ENCODE data around the gene ANO2.

The ANO2 gene

GRCh38 chr12:5739917-5740316 is 205.1 kb downstream of the ANO2 start:
- WGBS, 2 experiments, result 69 to 82% methylated on average over 4 to 5 of the region's 5 CpGs
- Histone ChIP-seq H3K4me1 (ENCODE audit: control insufficient read depth, insufficient read depth, low read length) (no peaks in the 10 kb centered on the region), H3K27me3 (ENCODE audit: control insufficient read depth, insufficient read depth, low read length, poor library complexity, severe bottlenecking) (no peaks in the 10 kb centered on the region), H3K27ac (ENCODE audit: insufficient read depth, low read depth, low read length, poor library complexity, severe bottlenecking) (no peak overlapping the region), H3K4me3 (ENCODE audit: insufficient read depth, low read depth, low read length) (no peak overlapping the region), H3K36me3 (ENCODE audit: control insufficient read depth, insufficient read depth, low read length) (no peaks in the 10 kb centered on the region), H3K9me3 (ENCODE audit: control insufficient read depth, low read length) (no peaks in the 10 kb centered on the region)

DNA sequence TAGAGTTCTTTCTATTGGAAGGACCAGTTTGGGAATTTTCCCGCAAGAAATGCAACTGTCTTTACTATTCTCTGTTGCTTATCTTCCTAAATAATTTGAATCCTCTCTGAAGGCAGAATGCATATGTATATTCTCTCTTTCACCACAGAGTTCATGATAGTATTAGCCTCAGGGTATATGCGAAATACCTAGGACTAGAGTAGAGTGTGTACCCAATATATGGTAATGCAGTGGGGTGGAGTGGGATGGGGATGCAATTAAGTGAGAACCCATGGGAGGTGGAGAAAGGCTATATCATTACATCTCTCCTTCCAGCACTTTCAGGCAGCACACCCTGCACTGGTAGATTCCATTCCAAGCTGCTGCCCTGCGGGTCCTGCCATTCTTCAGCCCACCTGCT is 207.3 kb downstream of the ANO2 start:
- Histone ChIP-seq H3K9me3 (ENCODE audit: control insufficient read depth, low read length) (no peaks in the 10 kb centered on the region), H3K27ac (ENCODE audit: insufficient read depth, low read depth, low read length, poor library complexity, severe bottlenecking) (no peak overlapping the region), H3K36me3 (ENCODE audit: control insufficient read depth, insufficient read depth, low read length) (no peaks in the 10 kb centered on the region), H3K4me1 (ENCODE audit: control insufficient read depth, insufficient read depth, low read length) (no peaks in the 10 kb centered on the region), H3K4me3 (ENCODE audit: insufficient read depth, low read depth, low read length) (no peak overlapping the region), H3K27me3 (ENCODE audit: control insufficient read depth, insufficient read depth, low read length, poor library complexity, severe bottlenecking) (no peaks in the 10 kb centered on the region)
- WGBS, 2 experiments, result 92 to 98% methylated on average over 3 of the region's 3 CpGs

GRCh38 chr12:5736527-5736926 is 208.5 kb downstream of the ANO2 start:
- Histone ChIP-seq H3K4me1 (ENCODE audit: control insufficient read depth, insufficient read depth, low read length) (no peaks in the 10 kb centered on the region), H3K9me3 (ENCODE audit: control insufficient read depth, low read length) (no peaks in the 10 kb centered on the region), H3K4me3 (ENCODE audit: insufficient read depth, low read depth, low read length) (no peak overlapping the region)

GRCh38 chr12:5736016-5736415 is 209.0 kb downstream of the ANO2 start:
- Histone ChIP-seq H3K9me3 (ENCODE audit: control insufficient read depth, low read length) (no peaks in the 10 kb centered on the region), H3K27ac (ENCODE audit: insufficient read depth, low read depth, low read length, poor library complexity, severe bottlenecking) (no peak overlapping the region), H3K4me1 (ENCODE audit: control insufficient read depth, insufficient read depth, low read length) (no peaks in the 10 kb centered on the region), H3K27me3 (ENCODE audit: control insufficient read depth, insufficient read depth, low read length, poor library complexity, severe bottlenecking) (no peaks in the 10 kb centered on the region), H3K4me3 (ENCODE audit: insufficient read depth, low read depth, low read length) (no peak overlapping the region), H3K36me3 (ENCODE audit: control insufficient read depth, insufficient read depth, low read length) (no peaks in the 10 kb centered on the region)
- 81 to 93% methylated on average over 2 of the region's 2 CpGs for WGBS, 2 experiments

More at GRCh38 chr12:5736527-5736926, 208.5 kb downstream of the ANO2 start:
- no peak overlapping the region for H3K27ac ChIP-seq (ENCODE audit: insufficient read depth, low read depth, low read length, poor library complexity, severe bottlenecking)
- no peaks in the 10 kb centered on the region for H3K36me3 ChIP-seq (ENCODE audit: control insufficient read depth, insufficient read depth, low read length)
- WGBS, 2 experiments, result 89 to 94% methylated on average over 5 of the region's 5 CpGs
- no peaks in the 10 kb centered on the region for H3K27me3 ChIP-seq (ENCODE audit: control insufficient read depth, insufficient read depth, low read length, poor library complexity, severe bottlenecking)

DNA sequence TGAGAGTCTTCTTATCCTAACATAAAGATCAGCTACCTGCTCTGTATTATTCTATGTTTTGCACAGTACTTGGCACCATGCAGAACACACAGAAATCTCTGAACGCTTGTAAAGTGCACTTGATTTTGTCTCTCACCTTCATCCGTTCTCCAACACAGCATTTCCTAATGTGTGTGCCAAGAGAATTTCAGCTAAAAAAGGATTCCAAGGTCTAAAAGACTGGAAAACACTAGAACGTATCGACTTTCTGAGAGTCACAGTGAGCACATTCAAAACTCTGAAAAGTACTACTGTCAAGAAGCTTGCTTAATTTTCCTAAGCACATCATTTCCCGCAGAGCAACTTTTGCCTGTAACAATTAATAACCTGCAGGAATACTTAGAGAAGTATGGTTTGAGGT is 211.1 kb downstream of the ANO2 start:
- 92 to 96% methylated on average over 5 of the region's 5 CpGs for WGBS, 2 experiments
- Histone ChIP-seq H3K9me3 (ENCODE audit: control insufficient read depth, low read length) (no peaks in the 10 kb centered on the region), H3K36me3 (ENCODE audit: control insufficient read depth, insufficient read depth, low read length) (no peaks in the 10 kb centered on the region), H3K4me3 (ENCODE audit: insufficient read depth, low read depth, low read length) (no peak overlapping the region), H3K4me1 (ENCODE audit: control insufficient read depth, insufficient read depth, low read length) (no peaks in the 10 kb centered on the region), H3K27me3 (ENCODE audit: control insufficient read depth, insufficient read depth, low read length, poor library complexity, severe bottlenecking) (no peaks in the 10 kb centered on the region), H3K27ac (ENCODE audit: insufficient read depth, low read depth, low read length, poor library complexity, severe bottlenecking) (no peak overlapping the region)

- no peaks in the 10 kb centered on the region for H3K27me3 ChIP-seq (ENCODE audit: control insufficient read depth, insufficient read depth, low read length, poor library complexity, severe bottlenecking)
- H3K4me3 ChIP-seq (ENCODE audit: insufficient read depth, low read depth, low read length), result no peak overlapping the region
- H3K27ac ChIP-seq (ENCODE audit: insufficient read depth, low read depth, low read length, poor library complexity, severe bottlenecking), result no peak overlapping the region
- H3K4me1 ChIP-seq (ENCODE audit: control insufficient read depth, insufficient read depth, low read length), result no peaks in the 10 kb centered on the region
- WGBS, 2 experiments, result 91 to 95% methylated on average over 11 of the region's 11 CpGs
- H3K36me3 ChIP-seq (ENCODE audit: control insufficient read depth, insufficient read depth, low read length), result no peaks in the 10 kb centered on the region
- H3K9me3 ChIP-seq (ENCODE audit: control insufficient read depth, low read length), result no peaks in the 10 kb centered on the region
These were observed 211.8 kb downstream of the ANO2 start for GRCh38 chr12:5733136-5733755.

DNA sequence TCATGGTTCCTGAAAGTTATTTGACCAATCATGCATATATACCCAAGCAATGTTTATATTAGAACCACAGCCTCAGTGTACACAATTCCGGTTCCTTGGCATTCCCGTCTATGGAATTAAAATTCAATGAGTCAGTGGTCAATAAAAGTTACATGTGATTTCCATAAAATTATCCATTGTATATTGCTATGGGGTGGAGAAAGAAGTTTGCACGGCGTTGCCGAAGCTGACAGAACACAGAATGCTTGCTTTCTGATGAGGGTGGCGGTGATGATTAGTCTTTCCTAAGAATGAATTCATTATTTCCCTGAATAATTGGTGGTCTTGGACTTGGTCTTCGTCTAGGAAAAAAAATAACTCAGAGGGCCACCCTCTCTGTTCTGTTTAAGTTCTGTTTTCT is 214.1 kb downstream of the ANO2 start:
- no peak overlapping the region for H3K27ac ChIP-seq (ENCODE audit: insufficient read depth, low read depth, low read length, poor library complexity, severe bottlenecking)
- no peaks in the 10 kb centered on the region for H3K36me3 ChIP-seq (ENCODE audit: control insufficient read depth, insufficient read depth, low read length)
- WGBS, 2 experiments, result 87 to 93% methylated on average over 7 of the region's 7 CpGs
- no peaks in the 10 kb centered on the region for H3K4me1 ChIP-seq (ENCODE audit: control insufficient read depth, insufficient read depth, low read length)
- H3K4me3 ChIP-seq (ENCODE audit: insufficient read depth, low read depth, low read length), result no peak overlapping the region
- H3K9me3 ChIP-seq (ENCODE audit: control insufficient read depth, low read length), result no peaks in the 10 kb centered on the region
- no peaks in the 10 kb centered on the region for H3K27me3 ChIP-seq (ENCODE audit: control insufficient read depth, insufficient read depth, low read length, poor library complexity, severe bottlenecking)

GRCh38 chr12:5723711-5724252 is 221.3 kb downstream of the ANO2 start:
- Histone ChIP-seq H3K36me3 (ENCODE audit: control insufficient read depth, insufficient read depth, low read length) (no peaks in the 10 kb centered on the region), H3K4me3 (ENCODE audit: insufficient read depth, low read depth, low read length) (no peak overlapping the region), H3K27me3 (ENCODE audit: control insufficient read depth, insufficient read depth, low read length, poor library complexity, severe bottlenecking) (no peaks in the 10 kb centered on the region), H3K4me1 (ENCODE audit: control insufficient read depth, insufficient read depth, low read length) (peaks cover 19% of the 10 kb centered on the region), H3K27ac (ENCODE audit: insufficient read depth, low read depth, low read length, poor library complexity, severe bottlenecking) (no peak overlapping the region), H3K9me3 (ENCODE audit: control insufficient read depth, low read length) (no peaks in the 10 kb centered on the region)
- 94 to 99% methylated on average over 4 of the region's 4 CpGs for WGBS, 2 experiments

GRCh38 chr12:5723071-5723470 is 222.0 kb downstream of the ANO2 start:
- Histone ChIP-seq H3K4me3 (ENCODE audit: insufficient read depth, low read depth, low read length) (no peak overlapping the region), H3K27me3 (ENCODE audit: control insufficient read depth, insufficient read depth, low read length, poor library complexity, severe bottlenecking) (no peaks in the 10 kb centered on the region), H3K4me1 (ENCODE audit: control insufficient read depth, insufficient read depth, low read length) (peaks cover 19% of the 10 kb centered on the region), H3K9me3 (ENCODE audit: control insufficient read depth, low read length) (no peaks in the 10 kb centered on the region), H3K27ac (ENCODE audit: insufficient read depth, low read depth, low read length, poor library complexity, severe bottlenecking) (no peak overlapping the region), H3K36me3 (ENCODE audit: control insufficient read depth, insufficient read depth, low read length) (no peaks in the 10 kb centered on the region)
- WGBS, 2 experiments, result 75 to 83% methylated on average over 5 of the region's 5 CpGs

GRCh38 chr12:5720381-5721005 is 224.6 kb downstream of the ANO2 start:
- Histone ChIP-seq H3K27ac (ENCODE audit: insufficient read depth, low read depth, low read length, poor library complexity, severe bottlenecking) (no peak overlapping the region), H3K36me3 (ENCODE audit: control insufficient read depth, insufficient read depth, low read length) (no peaks in the 10 kb centered on the region), H3K4me1 (ENCODE audit: control insufficient read depth, insufficient read depth, low read length) (peaks cover 19% of the 10 kb centered on the region), H3K27me3 (ENCODE audit: control insufficient read depth, insufficient read depth, low read length, poor library complexity, severe bottlenecking) (no peaks in the 10 kb centered on the region), H3K4me3 (ENCODE audit: insufficient read depth, low read depth, low read length) (no peak overlapping the region), H3K9me3 (ENCODE audit: control insufficient read depth, low read length) (no peaks in the 10 kb centered on the region)
- WGBS, 2 experiments, result 88% methylated on average over 7 of the region's 7 CpGs
